GM18507 (cell line): ENCODE measurements around the gene PHLDB2.

ENCODE experiments used
- DNase-seq: peaks from one replicate; pipeline ENCODE4 v3.0.0; 2011; ENCODE audit warnings: low read depth; ENCODE audit not compliant: insufficient read length; ENCODE audit errors: extremely low spot score
- FAIRE-seq: peaks from 2 replicates; lab custom pipeline; 2011; peaks lifted over from hg19 to GRCh38; lab: Jason Lieb, UNC

Gene PHLDB2

GRCh38 chr3:111915905-111916304, 56.8 kb downstream of the PHLDB2 start:
- no peak for FAIRE-seq
- no peak for DNase-seq

DNA sequence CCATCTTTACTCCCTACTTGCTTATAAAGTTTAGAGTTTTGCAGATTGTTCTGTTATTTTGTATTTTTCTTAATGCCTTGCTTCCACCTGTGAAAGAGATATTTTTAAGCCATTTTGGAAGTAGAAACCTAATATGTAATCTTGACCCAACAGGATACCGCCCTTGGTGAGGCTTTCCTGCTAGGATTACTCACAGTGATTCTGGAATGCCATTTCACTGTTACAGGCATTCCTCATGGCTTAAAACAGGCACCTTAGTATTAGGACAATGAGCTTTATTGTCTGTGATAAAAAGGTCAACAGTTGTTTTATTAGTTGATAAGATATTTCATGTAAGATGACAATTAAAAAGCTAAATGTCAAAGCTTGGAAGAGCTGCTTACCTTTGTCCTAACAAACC, 58.2 kb downstream of the PHLDB2 start:
- DNase-seq, result no peak
- no peak for FAIRE-seq

- DNase-seq (no peak), FAIRE-seq (no peak)
Observed at GRCh38 chr3:111919370-111920065, 60.5 kb downstream of the PHLDB2 start.

DNA sequence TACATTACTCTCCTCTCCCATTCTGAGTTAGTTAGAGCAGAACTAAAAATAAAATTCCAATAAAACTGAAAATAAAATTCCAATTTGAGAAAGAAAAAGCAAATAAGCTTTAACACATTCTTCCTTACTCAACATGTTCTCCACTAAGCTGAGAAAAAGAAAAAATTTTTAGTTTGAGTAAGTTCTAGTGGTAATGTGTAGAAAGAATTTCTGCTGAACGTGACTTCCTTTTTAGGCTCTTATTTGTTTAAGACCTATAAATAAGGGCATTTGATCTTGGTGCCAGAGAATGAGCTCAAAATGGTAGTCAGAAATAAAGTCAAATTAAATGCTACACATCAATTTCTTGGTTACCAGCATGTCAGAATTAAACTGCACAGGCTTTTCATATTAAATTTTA, 62.1 kb downstream of the PHLDB2 start:
- DNase-seq (no peak), FAIRE-seq (no peak)

DNA sequence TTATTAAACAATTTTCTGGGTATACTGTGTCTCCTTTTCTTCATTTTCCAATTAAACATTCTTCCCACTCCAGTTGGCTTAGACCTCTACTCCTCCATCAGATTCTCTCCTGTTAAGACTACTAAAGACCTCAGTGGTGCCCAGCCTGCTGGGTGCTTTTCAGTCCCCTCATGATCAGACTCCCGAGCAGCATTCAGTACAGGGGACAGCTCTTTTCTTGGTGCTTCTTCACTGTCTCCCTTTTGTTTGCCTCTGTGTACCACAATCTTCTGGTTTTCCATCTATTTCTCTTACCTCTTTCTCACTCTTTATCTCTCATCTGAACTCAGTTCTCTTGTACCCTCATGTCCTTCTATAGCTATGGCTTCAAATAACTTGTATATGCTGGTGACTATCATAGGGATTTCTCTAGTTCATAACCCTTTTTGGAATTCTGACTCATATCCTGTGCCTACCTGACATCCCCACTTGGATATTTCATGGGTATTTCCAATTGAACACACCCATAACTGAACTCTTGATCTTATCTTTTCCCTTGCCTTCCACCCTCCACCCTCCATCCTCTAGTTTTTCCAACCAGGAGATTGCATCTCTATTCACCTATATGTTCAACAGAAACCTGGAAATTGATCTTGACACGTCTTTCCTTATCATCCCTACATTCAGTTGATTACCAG, 64.2 kb downstream of the PHLDB2 start:
- FAIRE-seq, result no peak
- no peak for DNase-seq

DNA sequence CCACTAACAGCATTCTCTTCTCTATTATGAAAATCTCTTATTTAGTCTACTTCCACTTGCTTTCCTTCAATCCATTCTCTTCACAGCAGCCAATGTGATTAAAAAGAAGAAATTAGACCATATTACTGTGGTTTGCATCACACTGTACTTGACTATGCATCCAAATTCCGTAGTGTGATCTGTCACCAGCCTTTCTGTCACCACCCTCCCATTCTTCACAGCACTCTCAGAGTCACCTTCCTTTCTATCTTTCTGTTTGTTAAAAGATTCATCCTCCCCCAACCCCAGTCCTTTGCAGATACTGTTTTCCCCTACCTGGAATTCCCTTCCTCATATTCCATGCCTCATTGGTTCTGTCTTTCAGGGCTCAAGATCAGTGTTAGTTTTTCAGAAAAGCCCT, 64.7 kb downstream of the PHLDB2 start:
- no peak for FAIRE-seq
- no peak for DNase-seq

DNA sequence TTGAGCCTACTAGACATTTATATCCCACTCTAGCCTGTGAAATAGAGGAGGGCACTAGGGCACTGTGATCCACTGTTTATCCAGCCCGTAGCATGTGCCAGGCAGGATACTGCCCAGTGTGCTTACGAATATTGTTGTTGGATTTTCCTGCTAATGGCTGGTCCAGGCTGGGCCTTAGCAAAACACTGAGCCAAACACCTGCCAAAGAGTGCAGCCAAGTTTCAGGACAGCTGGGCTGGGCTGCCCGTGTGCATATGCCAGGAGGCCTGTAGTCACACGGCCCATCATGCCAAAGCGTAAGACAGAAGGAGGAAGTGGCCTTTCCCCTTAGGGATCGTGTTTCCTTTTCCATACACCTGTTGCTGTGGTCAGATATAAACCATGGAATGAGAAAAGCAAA, 65.2 kb downstream of the PHLDB2 start:
- FAIRE-seq, result no peak
- no peak for DNase-seq

- no peak for FAIRE-seq
Observed at GRCh38 chr3:111926266-111926676, 67.2 kb downstream of the PHLDB2 start.

DNA sequence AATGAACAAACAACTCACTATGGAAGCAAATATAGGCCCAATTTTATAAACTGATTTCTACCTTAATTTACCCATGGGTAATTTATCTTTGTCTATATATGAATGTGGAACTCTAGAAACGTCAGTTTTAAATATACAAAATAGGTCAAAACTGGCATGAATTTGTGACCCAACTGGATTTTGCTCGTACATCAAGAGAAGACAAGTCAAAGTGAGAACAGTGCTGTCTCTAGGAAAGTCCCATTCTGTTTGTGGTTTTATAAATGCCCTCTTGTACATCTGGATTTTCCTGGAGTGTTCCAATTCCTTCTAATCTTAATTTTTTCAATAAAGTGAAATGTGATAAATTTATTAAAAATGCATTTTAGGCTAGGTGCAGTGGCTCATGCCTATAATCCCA, 69.5 kb downstream of the PHLDB2 start:
- no peak for FAIRE-seq
- DNase-seq, result no peak

More at GRCh38 chr3:111926266-111926676, 67.2 kb downstream of the PHLDB2 start:
- DNase-seq, result no peak

- FAIRE-seq (no peak), DNase-seq (no peak)
Observed at GRCh38 chr3:111929484-111929883, 70.4 kb downstream of the PHLDB2 start.

GRCh38 chr3:111932946-111933345, 73.9 kb downstream of the PHLDB2 start:
- DNase-seq (no peak), FAIRE-seq (no peak)

- DNase-seq (no peak), FAIRE-seq (no peak)
Observed at GRCh38 chr3:111936191-111936841, 77.3 kb downstream of the PHLDB2 start.

GRCh38 chr3:111936967-111937366, 77.9 kb downstream of the PHLDB2 start:
- FAIRE-seq (no peak), DNase-seq (no peak)

- DNase-seq (no peak), FAIRE-seq (no peak)
Observed at GRCh38 chr3:111937871-111938270, 78.8 kb downstream of the PHLDB2 start.

DNA sequence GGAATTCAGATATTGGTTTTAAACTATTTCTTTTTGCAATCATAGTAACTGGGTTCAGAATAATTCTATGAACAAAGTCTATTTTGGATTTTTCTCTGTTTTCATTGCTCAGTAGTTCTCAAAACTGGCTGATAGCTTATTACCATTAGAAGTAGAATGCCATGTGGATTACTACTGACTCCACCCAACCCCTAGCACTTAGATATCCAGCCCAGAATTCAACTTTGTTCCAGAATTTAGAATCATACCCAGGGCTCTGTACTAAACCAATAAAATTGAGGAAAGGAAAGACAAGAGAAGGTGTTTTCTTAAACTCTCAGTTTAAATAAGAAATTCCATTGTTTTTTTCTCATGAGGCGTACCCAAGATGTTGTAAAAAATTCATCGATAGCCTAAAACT, 80.8 kb downstream of the PHLDB2 start:
- no peak for DNase-seq
- FAIRE-seq, result no peak

- no peak for FAIRE-seq
Observed at GRCh38 chr3:111943533-111943932, 84.5 kb downstream of the PHLDB2 start.

GRCh38 chr3:111944372-111944771, 85.3 kb downstream of the PHLDB2 start:
- FAIRE-seq (no peak), DNase-seq (no peak)

More at GRCh38 chr3:111943533-111943932, 84.5 kb downstream of the PHLDB2 start:
- no peak for DNase-seq

DNA sequence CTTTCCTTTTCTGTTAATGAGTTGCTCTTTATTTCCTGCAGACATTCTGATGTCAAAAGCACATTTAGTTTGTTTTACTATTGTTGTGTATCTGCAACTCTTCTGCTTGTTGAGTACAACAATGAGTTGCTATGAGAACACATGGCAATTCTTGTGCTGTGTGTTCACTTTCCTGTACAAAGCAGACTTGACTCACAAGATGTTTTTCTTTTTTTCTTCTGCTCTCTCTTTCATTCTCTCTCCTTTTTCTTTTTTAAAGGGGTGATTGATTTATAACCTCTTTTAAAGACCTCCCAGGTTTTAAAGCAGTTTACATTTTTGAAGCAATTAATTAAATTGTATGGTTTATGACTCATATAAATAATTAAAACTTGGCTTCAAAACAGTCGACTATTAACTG, 88.2 kb downstream of the PHLDB2 start:
- no peak for FAIRE-seq
- no peak for DNase-seq

DNA sequence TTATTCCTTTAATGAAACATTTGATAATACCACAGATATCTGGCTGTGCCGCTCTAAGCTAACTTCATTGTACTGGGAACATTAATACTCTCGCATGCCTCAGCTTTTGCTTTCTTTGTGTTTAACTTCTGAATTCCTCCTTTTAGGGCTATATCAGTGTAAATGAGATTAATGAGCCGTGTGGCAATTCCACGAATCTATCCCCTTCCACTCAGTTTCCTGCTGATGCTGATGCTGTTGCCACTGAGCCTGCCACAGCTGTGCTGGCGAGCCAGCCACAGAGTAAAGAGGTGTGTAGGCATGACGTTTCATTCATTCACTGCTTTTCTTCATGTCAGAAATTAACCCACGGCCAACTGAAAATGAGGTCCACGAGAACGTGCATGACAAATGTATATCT, 89.7 kb downstream of the PHLDB2 start:
- no peak for DNase-seq
- FAIRE-seq, result no peak

- FAIRE-seq (no peak), DNase-seq (no peak)
Observed at GRCh38 chr3:111949712-111950111, 90.6 kb downstream of the PHLDB2 start.

GRCh38 chr3:111951032-111951431, 92.0 kb downstream of the PHLDB2 start:
- DNase-seq (no peak), FAIRE-seq (no peak)
